Fibroblast of lung (primary cell): ENCODE measurements around the gene MYLK.

ENCODE experiments used
- EZH2 ChIP-seq: IDR thresholded peaks from 2 replicates; pipeline ENCODE4 v1.5.1; 2012; ENCODE audit warnings: low read length, control low read depth, mild to moderate bottlenecking; ENCODE audit errors: missing control alignments
- TF ChIP-seq, protein P1 (sequence below), 2 donors: IDR thresholded peaks in 1 of 2; conservative IDR thresholded peaks in 1 of 2; 1 replicate in 1 of 2; 2 replicates in 1 of 2; pipeline ENCODE4 v1.5.1; 2011 to 2012; ENCODE audit warnings: low read length in 2 of 2, control low read depth in 1 of 2, inconsistent platforms in 1 of 2, low read depth in 1 of 2, mild to moderate bottlenecking in 1 of 2

DNA sequence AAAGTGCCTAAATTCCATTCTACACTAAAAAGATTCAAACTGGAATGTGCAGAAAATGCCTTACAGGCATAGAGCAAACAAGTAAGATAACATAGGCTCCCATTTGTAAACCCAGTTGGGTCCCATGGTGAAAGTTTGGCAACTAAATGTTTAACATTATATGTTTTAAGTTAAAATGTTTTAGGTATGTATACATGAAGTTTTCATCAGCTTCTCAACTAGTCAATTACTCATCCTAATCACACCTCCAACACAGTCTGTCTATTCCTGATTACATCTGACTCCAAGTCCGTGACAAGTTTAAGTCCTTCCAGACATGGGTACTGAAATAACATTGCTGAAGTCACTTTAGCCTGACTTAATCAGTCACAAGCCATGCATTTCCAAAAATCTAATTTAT, 25.0 kb downstream of the MYLK start:
- TF ChIP-seq, protein P1, sequence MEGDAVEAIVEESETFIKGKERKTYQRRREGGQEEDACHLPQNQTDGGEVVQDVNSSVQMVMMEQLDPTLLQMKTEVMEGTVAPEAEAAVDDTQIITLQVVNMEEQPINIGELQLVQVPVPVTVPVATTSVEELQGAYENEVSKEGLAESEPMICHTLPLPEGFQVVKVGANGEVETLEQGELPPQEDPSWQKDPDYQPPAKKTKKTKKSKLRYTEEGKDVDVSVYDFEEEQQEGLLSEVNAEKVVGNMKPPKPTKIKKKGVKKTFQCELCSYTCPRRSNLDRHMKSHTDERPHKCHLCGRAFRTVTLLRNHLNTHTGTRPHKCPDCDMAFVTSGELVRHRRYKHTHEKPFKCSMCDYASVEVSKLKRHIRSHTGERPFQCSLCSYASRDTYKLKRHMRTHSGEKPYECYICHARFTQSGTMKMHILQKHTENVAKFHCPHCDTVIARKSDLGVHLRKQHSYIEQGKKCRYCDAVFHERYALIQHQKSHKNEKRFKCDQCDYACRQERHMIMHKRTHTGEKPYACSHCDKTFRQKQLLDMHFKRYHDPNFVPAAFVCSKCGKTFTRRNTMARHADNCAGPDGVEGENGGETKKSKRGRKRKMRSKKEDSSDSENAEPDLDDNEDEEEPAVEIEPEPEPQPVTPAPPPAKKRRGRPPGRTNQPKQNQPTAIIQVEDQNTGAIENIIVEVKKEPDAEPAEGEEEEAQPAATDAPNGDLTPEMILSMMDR (conservative IDR thresholded peaks at IDR 0.05 in 1 of 2, IDR thresholded peaks at IDR 0.05 in 1 of 2; ENCODE audit: low read depth in 1 of 2, low read length in 2 of 2): no peak
- no peak for TF ChIP-seq EZH2
